Endothelial cell of umbilical vein (primary cell): Measurements from ENCODE around the gene IWS1.

Source experiments
- CTCF ChIP-seq, 2 donors: IDR thresholded peaks; 1 replicate in 1 of 2; 2 replicates in 1 of 2; pipeline ENCODE4 v1.5.1; 2011; ENCODE audit warnings: low read length in 2 of 2, mild to moderate bottlenecking in 2 of 2, moderate library complexity in 2 of 2, control low read depth in 1 of 2, inconsistent platforms in 1 of 2, low read depth in 1 of 2; ENCODE audit not compliant: insufficient read depth in 1 of 2; ENCODE audit errors: extremely low read depth in 1 of 2
- EZH2 ChIP-seq: IDR thresholded peaks from 2 replicates; pipeline ENCODE4 v1.6.1; 2012; ENCODE audit warnings: borderline replicate concordance, low read depth, mild to moderate bottlenecking, moderate library complexity, low read length, inconsistent platforms; ENCODE audit not compliant: severe bottlenecking
- FOS ChIP-seq: IDR thresholded peaks from 2 replicates; pipeline ENCODE4 v1.6.1; 2011; ENCODE audit warnings: mild to moderate bottlenecking, low read length, moderate library complexity, borderline replicate concordance; ENCODE audit not compliant: insufficient read depth
- GATA2 ChIP-seq: IDR thresholded peaks from 2 replicates; pipeline ENCODE4 v1.7.0; 2011; ENCODE audit warnings: low read depth, mild to moderate bottlenecking, moderate library complexity, mixed read lengths, low read length; ENCODE audit not compliant: insufficient read length, insufficient read depth
- JUN ChIP-seq: IDR thresholded peaks from 2 replicates; pipeline ENCODE4 v1.6.1; 2011; ENCODE audit warnings: borderline replicate concordance, low read depth; ENCODE audit not compliant: insufficient read length, insufficient read depth
- MAX ChIP-seq: IDR thresholded peaks from 2 replicates; pipeline ENCODE4 v1.6.1; 2011; ENCODE audit not compliant: insufficient read depth, insufficient read length
- MYC ChIP-seq: IDR thresholded peaks from one replicate; pipeline ENCODE4 v1.6.1; 2011; ENCODE audit warnings: mild to moderate bottlenecking, low read depth, low read length
- POLR2A ChIP-seq: IDR thresholded peaks from 2 replicates; pipeline ENCODE4 v1.6.1; 2012; ENCODE audit warnings: low read depth, mild to moderate bottlenecking, control low read depth, low read length
- POLR2AphosphoS5 ChIP-seq: IDR thresholded peaks from 2 replicates; pipeline ENCODE4 v1.6.1; 2012; ENCODE audit warnings: low read depth, mild to moderate bottlenecking, control low read depth, low read length, moderate library complexity; ENCODE audit not compliant: insufficient read depth

- no peak for TF ChIP-seq POLR2A
- no peak for TF ChIP-seq CTCF (IDR thresholded peaks at IDR 0.05; ENCODE audit: extremely low read depth in 1 of 2, insufficient read depth in 1 of 2, low read depth in 1 of 2, low read length in 2 of 2)
- no peak for TF ChIP-seq POLR2AphosphoS5
- TF ChIP-seq JUN: no peak
- TF ChIP-seq MAX: no peak
- no peak for TF ChIP-seq EZH2
- TF ChIP-seq MYC: no peak
- TF ChIP-seq GATA2: no peak
- no peak for TF ChIP-seq FOS
These were observed 33.2 kb upstream of the IWS1 start for GRCh38 chr2:127559454-127559853.
